Astrocyte (in vitro differentiated cells and primary cell): ENCODE results near the gene HMGXB3. TPM values are rescaled to one million over a fixed set of nuclear protein-coding genes. Genes with fewer than 3 reads are reported as not detected.

ENCODE experiments used
- DNase-seq: peaks from one replicate; pipeline ENCODE4 v3.0.0-alpha.2; 2010; ENCODE audit warnings: low read depth
- FAIRE-seq: peaks from 2 replicates; lab custom pipeline; 2011; peaks lifted over from hg19 to GRCh38; lab: Jason Lieb, UNC
- H2AFZ ChIP-seq: 2 replicates; pipeline ENCODE4 v1.6.0; 2012; ENCODE audit warnings: low read depth, low read length, inconsistent platforms
- H3K27ac ChIP-seq: 2 replicates; pipeline ENCODE4 v1.5.1; 2011; ENCODE audit warnings: low read depth, low read length, inconsistent platforms
- H3K27me3 ChIP-seq: 2 replicates; pipeline ENCODE4 v1.6.0; 2011; ENCODE audit warnings: low read length, inconsistent platforms; ENCODE audit not compliant: insufficient read depth
- H3K36me3 ChIP-seq: 2 replicates; pipeline ENCODE4 v1.5.1; 2011; ENCODE audit warnings: low read length, inconsistent platforms; ENCODE audit not compliant: insufficient read depth
- H3K4me1 ChIP-seq: 2 replicates; pipeline ENCODE4 v1.5.1; 2011; ENCODE audit warnings: low read length, inconsistent platforms; ENCODE audit not compliant: insufficient read depth
- H3K4me2 ChIP-seq: 2 replicates; pipeline ENCODE4 v1.6.0; 2012; ENCODE audit warnings: low read length, inconsistent platforms
- H3K4me3 ChIP-seq: 2 replicates; pipeline ENCODE4 v1.5.1; 2011; ENCODE audit warnings: low read depth, mild to moderate bottlenecking, low read length, inconsistent platforms; ENCODE audit not compliant: insufficient read depth
- H3K79me2 ChIP-seq: 2 replicates; pipeline ENCODE4 v1.6.0; 2012; ENCODE audit warnings: mild to moderate bottlenecking, low read length, inconsistent platforms; ENCODE audit not compliant: insufficient read depth
- H3K9ac ChIP-seq: 2 replicates; pipeline ENCODE4 v1.6.0; 2012; ENCODE audit warnings: mild to moderate bottlenecking, low read length, inconsistent platforms
- H3K9me3 ChIP-seq: 2 replicates; pipeline ENCODE4 v1.5.1; 2012; ENCODE audit warnings: low read depth, mild to moderate bottlenecking, low read length, inconsistent platforms; ENCODE audit not compliant: insufficient read depth
- H4K20me1 ChIP-seq: 2 replicates; pipeline ENCODE4 v1.6.0; 2012; ENCODE audit warnings: low read length, inconsistent platforms; ENCODE audit not compliant: insufficient read depth
- H3K27ac Mint-ChIP-seq: one replicate; pipeline ENCODE4 v1.8.0; 2021; ENCODE audit warnings: mild to moderate bottlenecking, mixed read lengths; ENCODE audit not compliant: unreplicated experiment
- H3K27me3 Mint-ChIP-seq: one replicate; pipeline ENCODE4 v1.8.0; 2021; ENCODE audit warnings: low read depth, mixed read lengths; ENCODE audit not compliant: unreplicated experiment
- H3K36me3 Mint-ChIP-seq: one replicate; pipeline ENCODE4 v1.8.0; 2021; ENCODE audit warnings: low read depth, mixed read lengths; ENCODE audit not compliant: unreplicated experiment
- H3K4me1 Mint-ChIP-seq: one replicate; pipeline ENCODE4 v1.8.0; 2021; ENCODE audit warnings: low read depth, mixed read lengths; ENCODE audit not compliant: unreplicated experiment
- H3K4me3 Mint-ChIP-seq: one replicate; pipeline ENCODE4 v1.8.0; 2021; ENCODE audit warnings: mild to moderate bottlenecking, moderate library complexity, mixed read lengths; ENCODE audit not compliant: unreplicated experiment
- H3K9me3 Mint-ChIP-seq: one replicate; pipeline ENCODE4 v1.8.0; 2021; ENCODE audit warnings: mild to moderate bottlenecking, mixed read lengths; ENCODE audit not compliant: unreplicated experiment
- CTCF ChIP-seq: IDR thresholded peaks from 2 replicates; pipeline ENCODE4 v1.5.1; 2011; ENCODE audit warnings: low read depth, mild to moderate bottlenecking, inconsistent platforms, low read length, moderate library complexity; ENCODE audit not compliant: insufficient read depth
- EZH2 ChIP-seq: IDR thresholded peaks from 2 replicates; pipeline ENCODE4 v1.6.1; 2012; ENCODE audit warnings: mild to moderate bottlenecking, low read length, inconsistent platforms; ENCODE audit not compliant: insufficient read depth
- total RNA-seq: library from RNA; stranded (reverse); gene quantifications from 2 replicates; pipeline ENCODE4 v1.2.1, GENCODE V29; 2021

Gene HMGXB3
- total RNA-seq, 1 donor from 2014 or later, result 58.1 TPM

- no peak for TF ChIP-seq CTCF
- TF ChIP-seq EZH2, result no peak
- Histone ChIP-seq H4K20me1 (no peaks in the 10 kb centered on the region), H3K27me3 (no peaks in the 10 kb centered on the region), H3K36me3 (peaks cover 67% of the 10 kb centered on the region), H3K4me1 (peaks cover 29% of the 10 kb centered on the region), H2AFZ (no peak overlapping the region), H3K4me3 (no peak overlapping the region), H3K4me2 (peak overlapping the region; percentile 11), H3K9ac (no peak overlapping the region), H3K79me2 (peaks cover 18% of the 10 kb centered on the region), H3K27ac (peak overlapping the region; percentile 73), H3K9me3 (no peaks in the 10 kb centered on the region)
- FAIRE-seq (peak; percentile 45), DNase-seq (peak; percentile 93)
- peaks cover 49% of the 10 kb centered on the region for H3K4me1 Mint-ChIP-seq
- H3K27ac Mint-ChIP-seq, result peak overlapping the region; percentile 86
- no peaks in the 10 kb centered on the region for H3K9me3 Mint-ChIP-seq
- no peaks in the 10 kb centered on the region for H3K27me3 Mint-ChIP-seq
- peaks cover 46% of the 10 kb centered on the region for H3K36me3 Mint-ChIP-seq
- peak overlapping the region; percentile 66 for H3K4me3 Mint-ChIP-seq
Observed at GRCh38 chr5:150034662-150035061, 34.1 kb downstream of the HMGXB3 start.

GRCh38 chr5:150035139-150035895 lies 34.8 kb downstream of the HMGXB3 start:
- TF ChIP-seq EZH2 (no peak), CTCF (no peak)
- no peaks in the 10 kb centered on the region for H3K27me3 Mint-ChIP-seq
- Histone ChIP-seq H3K4me3 (no peak overlapping the region), H3K79me2 (peaks cover 22% of the 10 kb centered on the region), H3K4me2 (no peak overlapping the region), H3K9me3 (no peaks in the 10 kb centered on the region), H3K9ac (no peak overlapping the region), H2AFZ (no peak overlapping the region), H4K20me1 (no peaks in the 10 kb centered on the region), H3K27me3 (no peaks in the 10 kb centered on the region), H3K36me3 (peaks cover 64% of the 10 kb centered on the region), H3K4me1 (peaks cover 29% of the 10 kb centered on the region), H3K27ac (peak overlapping the region; percentile 73)
- no peak for DNase-seq
- peaks cover 50% of the 10 kb centered on the region for H3K36me3 Mint-ChIP-seq
- peak; percentile 13 for FAIRE-seq
- H3K4me1 Mint-ChIP-seq, result peaks cover 49% of the 10 kb centered on the region
- H3K27ac Mint-ChIP-seq, result peak overlapping the region; percentile 86
- no peaks in the 10 kb centered on the region for H3K9me3 Mint-ChIP-seq
- no peak overlapping the region for H3K4me3 Mint-ChIP-seq

- peaks cover 22% of the 10 kb centered on the region for H3K79me2 ChIP-seq
- DNase-seq, result peak; percentile 99
- H3K4me3 ChIP-seq, result no peak overlapping the region
- no peaks in the 10 kb centered on the region for H3K9me3 ChIP-seq
- H3K4me3 Mint-ChIP-seq, result peak overlapping the region; percentile 47
- peaks cover 49% of the 10 kb centered on the region for H3K4me1 Mint-ChIP-seq
- TF ChIP-seq EZH2 (no peak), CTCF (no peak)
- peaks cover 51% of the 10 kb centered on the region for H3K36me3 Mint-ChIP-seq
- H2AFZ ChIP-seq, result no peak overlapping the region
- H4K20me1 ChIP-seq, result no peaks in the 10 kb centered on the region
- H3K9me3 Mint-ChIP-seq, result no peaks in the 10 kb centered on the region
- H3K4me2 ChIP-seq, result peak overlapping the region; percentile 58
- peak overlapping the region; percentile 36 for H3K9ac ChIP-seq
- peak; percentile 90 for FAIRE-seq
- no peaks in the 10 kb centered on the region for H3K27me3 Mint-ChIP-seq
- peaks cover 63% of the 10 kb centered on the region for H3K36me3 ChIP-seq
- H3K27me3 ChIP-seq, result no peaks in the 10 kb centered on the region
- H3K27ac ChIP-seq, result peak overlapping the region; percentile 73
- peaks cover 29% of the 10 kb centered on the region for H3K4me1 ChIP-seq
- H3K27ac Mint-ChIP-seq, result peak overlapping the region; percentile 78
Observed at GRCh38 chr5:150036513-150036912, 36.0 kb downstream of the HMGXB3 start.
